Testis (tissue), 2 donors: ENCODE results near the gene PITPNC1.
"Not testable (repeated sequence)": the region's sequence is repeated elsewhere in the genome, so short reads cannot be mapped to it uniquely, and the experiment has no call there.

Experiments
- CTCF ChIP-seq, 3 experiments: fragments of 450-650 bp in 2 of 3; fragments of 200-600 bp in 1 of 3; sonication (generic) in 1 of 3; IDR thresholded peaks; one replicate each; pipeline ENCODE4 v1.5.1; 2016 to 2019; ENCODE audit warnings: antibody characterized with exemption in 3 of 3, mild to moderate bottlenecking in 2 of 3, moderate library complexity in 1 of 3
- POLR2A ChIP-seq: fragments of 450-650 bp; IDR thresholded peaks from one replicate; pipeline ENCODE4 v1.6.1; 2017; ENCODE audit warnings: antibody characterized with exemption, mild to moderate bottlenecking, moderate library complexity

GRCh38 chr17:67422296-67422695, 45.2 kb downstream of the PITPNC1 start:
- TF ChIP-seq CTCF (IDR thresholded peaks at IDR 0.05); POLR2A: not testable (repeated sequence)
